Stimulated activated CD4-positive, alpha-beta T cell treated with anti-CD3 and anti-CD28 coated beads, Interleukin-15, amount 100 ng/mL, for 1 hour (primary cell): ENCODE data around the gene NPIPB8.
"Not testable (repeated sequence)": the region's sequence is repeated elsewhere in the genome, so short reads cannot be mapped to it uniquely, and the experiment has no call there.

Experiments
- DNase-seq, 2 donors: peaks; one replicate each; pipeline ENCODE4 v3.0.0-alpha.2; 2020; ENCODE audit warnings: low read depth in 1 of 2, low spot score in 1 of 2

NPIPB8 gene

DNA sequence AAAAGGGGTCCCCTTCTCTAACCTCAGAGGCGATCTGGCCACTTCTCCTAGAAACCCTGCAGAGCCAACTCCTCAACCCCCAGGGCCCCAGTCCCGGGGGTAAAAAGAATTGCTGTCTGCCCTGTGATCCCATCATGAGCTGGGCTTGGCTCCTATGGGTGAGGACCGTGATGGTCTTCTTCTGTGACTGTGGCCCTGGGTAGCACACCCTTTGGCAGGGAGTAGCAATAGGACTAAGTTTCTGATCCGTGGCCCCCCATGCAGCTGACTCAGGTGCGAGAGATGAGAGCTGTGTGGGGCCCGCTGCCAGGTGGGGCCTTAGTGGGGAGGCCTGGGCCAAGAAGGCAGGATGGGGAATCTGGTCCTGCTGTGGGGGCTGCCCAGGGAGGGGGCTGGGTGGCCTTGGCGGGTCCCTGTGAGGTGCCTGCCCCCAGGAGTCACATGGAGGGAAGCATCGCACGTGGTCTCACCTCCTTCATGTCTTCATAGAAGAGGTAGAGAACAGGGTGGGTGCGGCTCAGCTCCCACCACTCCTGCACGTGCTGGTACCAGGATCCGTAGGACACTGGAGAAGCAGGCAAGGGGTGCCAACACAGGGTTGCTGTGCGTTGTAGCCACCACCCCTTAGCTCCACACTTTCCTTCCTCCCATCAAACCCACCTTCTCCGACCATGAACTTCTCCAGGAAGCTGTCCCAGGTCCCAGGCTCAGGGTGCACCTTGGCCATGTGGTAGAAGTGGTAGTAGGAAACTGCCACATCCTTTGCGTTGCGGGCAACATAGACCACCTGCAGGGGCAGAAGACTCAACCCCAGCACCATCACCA is 31.4 kb upstream of the NPIPB8 start:
- no peak for DNase-seq

GRCh38 chr16:28607116-28607623 is 30.7 kb upstream of the NPIPB8 start:
- no peak for DNase-seq

DNA sequence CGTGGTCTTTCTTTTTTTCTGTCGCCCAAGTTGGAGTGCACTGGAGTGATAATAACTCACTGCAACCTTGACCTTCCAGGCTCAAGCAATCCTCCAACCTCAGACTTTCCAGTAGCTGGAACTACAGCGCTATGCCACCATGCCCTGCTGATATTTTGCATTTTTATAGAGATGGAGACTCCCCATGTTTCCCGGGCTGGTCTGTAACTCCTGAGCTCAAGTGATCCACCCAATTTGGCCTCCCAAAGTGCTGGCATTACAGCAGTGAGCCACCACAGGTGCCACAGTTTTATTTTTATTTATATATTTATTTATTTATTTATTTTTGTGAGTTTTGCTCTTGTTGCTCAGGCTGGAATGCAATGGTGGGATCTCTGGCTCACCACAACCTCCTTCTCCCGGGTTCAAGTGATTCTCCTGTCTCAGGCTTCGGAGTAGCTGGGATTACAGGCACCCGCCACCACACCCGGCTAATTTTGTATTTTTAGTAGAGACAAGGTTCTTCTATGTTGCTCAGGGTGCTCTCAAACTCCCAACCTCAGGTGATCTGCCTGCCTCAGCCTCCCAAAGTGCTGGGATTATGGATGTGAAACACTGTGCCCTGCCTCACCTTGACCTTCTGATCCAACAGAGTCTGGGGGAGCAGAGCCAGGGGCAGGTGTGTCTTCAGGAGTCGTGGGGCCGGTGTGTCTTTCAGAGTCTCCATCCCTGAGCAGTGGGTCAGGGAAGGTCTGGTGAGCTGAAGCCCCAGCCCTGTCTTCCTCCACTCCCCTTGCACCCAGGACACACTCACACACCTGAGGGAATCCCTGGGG is 30.0 kb upstream of the NPIPB8 start:
- not testable (repeated sequence) for DNase-seq

DNA sequence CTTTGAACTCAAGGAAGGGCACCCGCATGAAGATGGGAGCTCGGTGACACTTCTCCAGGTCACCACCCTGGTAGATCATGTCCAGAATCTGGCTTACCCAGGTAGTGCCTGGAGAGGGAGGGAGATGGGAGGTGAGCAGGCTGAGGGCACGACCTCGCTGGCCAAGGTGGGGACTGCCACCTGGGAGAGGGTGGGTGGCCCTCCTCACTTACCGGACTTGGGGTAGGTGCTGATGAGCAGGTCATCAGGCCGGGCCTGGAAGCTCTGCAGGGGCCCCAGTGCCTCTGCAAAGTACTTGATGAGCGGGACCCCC is 29.4 kb upstream of the NPIPB8 start:
- DNase-seq, result not testable (repeated sequence)

DNA sequence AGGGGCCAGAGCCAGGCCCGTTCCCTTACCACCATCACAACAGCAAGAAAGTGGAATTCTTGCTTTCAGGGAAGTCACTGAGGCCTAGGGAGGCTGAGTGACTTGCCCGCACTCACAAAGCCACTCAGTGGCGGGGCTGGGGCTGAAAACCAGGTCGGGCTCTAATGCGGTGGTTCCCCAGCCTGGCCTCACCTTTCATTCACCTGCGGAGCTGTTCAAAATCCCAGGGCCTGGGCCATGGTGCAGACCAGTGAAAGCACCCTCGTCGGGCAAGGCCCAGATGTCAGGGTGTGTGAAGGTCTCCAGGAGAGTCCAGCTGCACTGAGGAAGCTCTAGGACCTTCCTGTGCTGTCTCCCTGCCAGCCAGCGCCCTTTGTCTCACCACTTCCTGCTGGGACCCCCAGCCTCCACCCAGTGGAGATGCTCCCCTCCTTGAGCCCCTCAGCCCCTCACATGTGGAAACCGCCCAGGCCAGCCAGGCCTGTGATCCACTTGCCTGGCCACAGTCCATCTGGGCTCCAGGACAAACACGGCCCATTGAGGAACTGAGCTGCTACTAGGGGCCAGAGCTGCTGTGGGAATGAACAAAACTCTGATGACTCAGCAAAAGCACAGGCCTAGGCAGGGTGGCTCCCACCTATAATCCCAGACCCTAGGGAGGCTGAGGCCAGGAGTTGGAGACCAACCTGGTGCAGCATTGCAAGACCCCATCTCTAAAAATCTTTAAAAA is 28.8 kb upstream of the NPIPB8 start:
- not testable (repeated sequence) for DNase-seq

DNA sequence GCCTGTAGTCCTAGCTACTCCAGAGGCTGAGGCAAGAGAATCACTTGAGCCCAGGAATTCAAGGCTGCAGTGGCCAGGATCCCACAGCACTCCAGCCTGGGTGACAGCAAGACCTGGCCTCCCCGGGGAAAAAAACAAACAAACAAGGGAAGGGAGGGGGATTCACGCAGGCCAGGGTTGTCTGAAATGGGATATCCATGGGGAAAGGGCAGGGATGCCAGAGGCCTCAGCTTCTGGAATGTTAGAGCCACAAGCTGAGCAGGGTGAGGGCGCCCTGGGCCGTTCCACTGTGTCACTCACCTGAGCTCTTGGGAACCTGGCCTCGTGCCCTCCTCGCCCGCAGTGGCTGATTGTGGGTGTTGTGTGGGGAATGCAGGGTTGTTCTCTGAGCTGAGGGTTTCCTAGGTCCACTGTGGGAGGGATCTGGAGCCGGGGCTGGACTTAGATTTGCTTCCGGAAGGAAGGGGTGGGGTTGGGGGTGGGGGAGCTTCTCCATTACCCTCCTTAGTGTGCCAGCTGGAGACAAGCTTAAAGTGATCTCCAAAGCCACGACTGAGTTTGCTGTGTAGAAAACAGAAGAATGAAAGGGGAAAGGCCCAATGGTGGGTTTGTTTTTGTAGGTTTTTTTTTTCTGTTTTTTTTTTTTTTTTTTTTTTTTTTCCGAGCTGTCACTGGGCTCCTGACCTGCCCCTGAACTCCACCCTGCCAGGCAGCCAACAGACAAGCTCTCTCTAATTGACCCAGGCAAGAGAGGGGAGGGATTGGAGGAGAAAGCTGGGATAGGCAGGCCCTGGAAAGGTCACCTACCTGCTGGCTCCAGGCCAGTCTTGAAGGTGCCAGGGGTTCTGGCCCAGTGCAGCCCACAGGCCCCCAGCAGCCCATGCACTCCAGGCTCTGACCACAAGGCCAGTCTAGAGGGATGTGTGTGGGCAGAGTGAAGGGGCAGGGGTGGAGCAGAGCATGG is 28.0 kb upstream of the NPIPB8 start, which contains the start of gene SULT1A1:
SULT1A1 (minus strand) TSS at position 414 of the 964 bp plus-strand sequence. CDS start 1,189 bp downstream, outside the sequence.
- DNase-seq, result no peak

GRCh38 chr16:28610595-28611191 is 27.2 kb upstream of the NPIPB8 start:
- DNase-seq, result no peak

- DNase-seq, result not testable (repeated sequence)
Observed at GRCh38 chr16:28612359-28613280, 25.2 kb upstream of the NPIPB8 start.

DNA sequence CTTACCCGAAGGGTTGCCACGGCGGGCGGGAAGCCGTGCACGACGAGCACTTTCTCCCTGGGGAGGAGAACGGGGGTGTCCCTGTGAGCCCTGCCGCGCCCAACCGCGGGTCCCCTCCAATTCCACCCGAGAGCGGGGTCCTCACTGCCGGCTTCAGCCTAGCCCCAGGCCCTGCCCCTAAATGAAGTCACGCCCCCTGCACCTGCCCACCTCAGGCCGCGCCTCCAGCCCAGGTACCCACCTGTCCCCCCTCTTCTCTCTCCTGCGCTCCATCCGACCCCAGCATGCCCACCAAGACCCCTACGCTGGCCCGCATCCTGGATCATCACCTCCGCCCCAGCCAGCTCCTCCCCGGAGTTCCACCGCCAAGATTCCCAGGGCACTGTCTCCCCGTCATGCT is 24.0 kb upstream of the NPIPB8 start:
- not testable (repeated sequence) for DNase-seq

GRCh38 chr16:28614561-28614960 is 23.3 kb upstream of the NPIPB8 start:
- DNase-seq, result not testable (repeated sequence)

GRCh38 chr16:28615486-28616223 is 22.2 kb upstream of the NPIPB8 start:
- DNase-seq, result not testable (repeated sequence)

DNA sequence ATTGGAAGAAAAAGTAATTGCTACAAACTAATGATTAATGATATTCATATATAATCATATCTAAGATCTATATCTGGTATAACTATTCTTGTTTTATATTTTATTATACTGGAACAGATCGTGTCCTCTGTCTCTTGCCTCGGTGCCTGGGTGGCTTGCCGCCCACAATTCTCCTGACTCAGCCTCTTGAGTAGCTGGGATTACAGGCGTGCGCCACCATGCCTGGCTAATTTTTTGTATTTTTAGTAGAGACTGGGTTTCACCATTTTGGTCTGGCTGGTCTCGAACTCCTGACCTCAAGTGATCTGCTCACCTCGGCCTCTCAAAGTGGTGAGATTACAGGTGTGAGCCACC is 21.7 kb upstream of the NPIPB8 start:
- not testable (repeated sequence) for DNase-seq

DNA sequence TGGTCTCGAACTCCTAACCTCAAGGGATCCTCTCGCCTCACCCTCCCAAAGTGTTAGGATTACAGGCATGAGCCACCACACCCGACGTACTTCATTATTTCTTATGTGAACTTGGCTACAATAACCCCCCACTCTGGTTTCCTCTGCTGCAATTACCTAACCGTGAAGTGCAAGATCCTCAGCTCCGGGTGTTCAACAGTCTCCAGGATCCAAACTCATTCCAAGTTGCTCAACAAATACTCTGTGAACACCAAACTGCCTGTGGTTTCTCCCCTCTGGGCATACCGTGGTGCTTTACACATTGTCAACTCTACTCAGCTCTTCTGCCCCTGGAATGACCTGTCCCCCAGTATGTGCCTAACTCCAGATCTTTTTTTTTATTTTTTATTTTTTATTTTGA is 21.2 kb upstream of the NPIPB8 start:
- no peak for DNase-seq

DNA sequence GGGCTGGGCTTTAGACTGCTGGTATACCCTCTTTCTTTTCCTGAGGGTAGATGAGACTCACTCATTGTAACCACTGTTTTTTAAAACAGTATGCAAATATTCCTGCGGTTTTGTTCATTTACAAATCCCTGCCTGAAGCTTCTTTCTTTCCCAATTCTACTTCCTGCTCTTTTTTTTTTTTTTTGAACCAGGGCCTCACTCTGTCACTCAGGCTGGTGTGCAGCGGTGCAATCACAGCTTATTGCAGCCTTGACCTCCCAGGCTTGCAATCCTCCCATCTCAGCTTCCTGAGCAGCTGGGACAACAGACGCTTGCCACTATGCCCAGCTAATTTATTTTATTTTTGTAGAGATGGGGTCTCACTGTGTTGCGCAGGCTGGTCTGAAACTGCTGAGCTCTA is 20.0 kb upstream of the NPIPB8 start:
- no peak for DNase-seq

DNA sequence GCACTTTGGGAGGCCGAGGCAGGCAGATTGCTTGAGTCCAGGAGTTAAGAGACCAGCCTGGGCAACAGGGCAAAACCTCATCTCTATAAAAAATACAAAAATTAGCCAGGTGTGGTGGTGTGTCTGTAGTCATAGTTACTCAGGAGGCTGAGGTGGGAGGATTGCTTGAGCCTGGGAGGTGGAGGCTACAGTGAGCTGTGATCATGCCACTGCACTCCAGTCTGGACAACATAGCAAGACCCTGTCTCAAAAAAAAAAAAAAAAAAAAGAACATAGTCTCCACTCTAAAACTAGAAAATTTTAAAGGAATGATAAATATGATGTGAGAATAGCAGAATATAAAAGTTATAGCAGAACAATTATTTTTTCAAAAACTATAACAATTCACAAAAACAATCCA is 17.5 kb upstream of the NPIPB8 start:
- not testable (repeated sequence) for DNase-seq

- DNase-seq, result no peak
Observed at GRCh38 chr16:28621481-28622155, 16.2 kb upstream of the NPIPB8 start.

- DNase-seq, result not testable (repeated sequence)
Observed at GRCh38 chr16:28622532-28623171, 15.2 kb upstream of the NPIPB8 start.
